Activated CD4-positive, alpha-beta T cell treated with anti-CD3 and anti-CD28 coated beads, Interleukin-2, amount 50 U/mL, for 48 hours (primary cell): Measurements from ENCODE around the gene MT1X.

Experiments used
- DNase-seq, 2 experiments: peaks; one replicate each; pipeline ENCODE4 v3.0.0-alpha.2; 2020

Gene MT1X

GRCh38 chr16:56679818-56680217, 2.5 kb upstream of the MT1X start:
- DNase-seq = no peak

GRCh38 chr16:56682703-56683397, 580 bp downstream of the MT1X start:
- DNase-seq = no peak

GRCh38 chr16:56683424-56684172, 1.3 kb downstream of the MT1X start:
- DNase-seq = no peak

GRCh38 chr16:56684256-56684925, 2.1 kb downstream of the MT1X start:
- no peak for DNase-seq

GRCh38 chr16:56684926-56685590, 2.8 kb downstream of the MT1X start:
- no peak for DNase-seq

- no peak for DNase-seq
Observed at GRCh38 chr16:56686758-56687157, 4.5 kb downstream of the MT1X start.

GRCh38 chr16:56688762-56689161, 6.5 kb downstream of the MT1X start:
- DNase-seq = no peak

GRCh38 chr16:56689171-56689570, 6.9 kb downstream of the MT1X start:
- no peak for DNase-seq

- DNase-seq = no peak
Observed at GRCh38 chr16:56690420-56691122, 8.3 kb downstream of the MT1X start.

GRCh38 chr16:56691885-56692284, 9.6 kb downstream of the MT1X start:
- no peak for DNase-seq

- DNase-seq = no peak
Observed at GRCh38 chr16:56695246-56695645, 13.0 kb downstream of the MT1X start.

- no peak for DNase-seq
Observed at GRCh38 chr16:56697456-56698155, 15.3 kb downstream of the MT1X start.

- DNase-seq = no peak
Observed at GRCh38 chr16:56700195-56700594, 17.9 kb downstream of the MT1X start.

- no peak for DNase-seq
Observed at GRCh38 chr16:56700631-56701030, 18.4 kb downstream of the MT1X start.

GRCh38 chr16:56701534-56701933, 19.3 kb downstream of the MT1X start:
- no peak for DNase-seq

- DNase-seq = no peak
Observed at GRCh38 chr16:56702836-56703235, 20.6 kb downstream of the MT1X start.

- DNase-seq = no peak
Observed at GRCh38 chr16:56708525-56709442, 26.5 kb downstream of the MT1X start.

- no peak for DNase-seq
Observed at GRCh38 chr16:56709443-56710040, 27.3 kb downstream of the MT1X start.

- no peak for DNase-seq
Observed at GRCh38 chr16:56710181-56710737, 28.0 kb downstream of the MT1X start.

GRCh38 chr16:56711862-56712261, 29.6 kb downstream of the MT1X start:
- no peak for DNase-seq
